Stimulated activated CD4-positive, alpha-beta T cell treated with anti-CD3 and anti-CD28 coated beads, Interleukin-1b, Interleukin-23, amount 100 ng/mL, for 48 hours (primary cell): Measurements from ENCODE around the gene IDE.
A peak's percentile ranks its signal among the peaks of the same experiment; 100 is the strongest.

ENCODE experiments used
- DNase-seq: peaks from one replicate; pipeline ENCODE4 v3.0.0-alpha.2; 2020

IDE gene

GRCh38 chr10:92562424-92562823 is 11.5 kb downstream of the IDE start:
- DNase-seq, result no peak

GRCh38 chr10:92559046-92559445 is 14.8 kb downstream of the IDE start:
- DNase-seq, result no peak

- no peak for DNase-seq
Measured at GRCh38 chr10:92553959-92554358, 19.9 kb downstream of the IDE start.

GRCh38 chr10:92552310-92552709 is 21.6 kb downstream of the IDE start:
- DNase-seq, result no peak

- DNase-seq, result no peak
Measured at GRCh38 chr10:92550924-92551323, 23.0 kb downstream of the IDE start.

GRCh38 chr10:92547676-92548075 is 26.2 kb downstream of the IDE start:
- DNase-seq, result no peak

- DNase-seq, result no peak
Measured at GRCh38 chr10:92545556-92545955, 28.3 kb downstream of the IDE start.

GRCh38 chr10:92544296-92544695 is 29.6 kb downstream of the IDE start:
- DNase-seq, result no peak

GRCh38 chr10:92542458-92542857 is 31.4 kb downstream of the IDE start:
- DNase-seq, result no peak

GRCh38 chr10:92541583-92541982 is 32.3 kb downstream of the IDE start:
- no peak for DNase-seq

GRCh38 chr10:92538231-92538958 is 35.5 kb downstream of the IDE start:
- DNase-seq, result no peak

GRCh38 chr10:92530891-92531535 is 42.9 kb downstream of the IDE start:
- no peak for DNase-seq

GRCh38 chr10:92530421-92530820 is 43.5 kb downstream of the IDE start:
- DNase-seq, result no peak

GRCh38 chr10:92527716-92528115 is 46.2 kb downstream of the IDE start:
- DNase-seq, result no peak

- no peak for DNase-seq
Measured at GRCh38 chr10:92523639-92524038, 50.3 kb downstream of the IDE start.

GRCh38 chr10:92517034-92517655 is 56.7 kb downstream of the IDE start:
- DNase-seq, result peak; percentile 53

- DNase-seq, result no peak
Measured at GRCh38 chr10:92508866-92509265, 65.0 kb downstream of the IDE start.

- no peak for DNase-seq
Measured at GRCh38 chr10:92506336-92506735, 67.6 kb downstream of the IDE start.

- no peak for DNase-seq
Measured at GRCh38 chr10:92505044-92505443, 68.8 kb downstream of the IDE start.

GRCh38 chr10:92502296-92502808 is 71.5 kb downstream of the IDE start:
- no peak for DNase-seq

- DNase-seq, result no peak
Measured at GRCh38 chr10:92493362-92493761, 80.5 kb downstream of the IDE start.

GRCh38 chr10:92492748-92493240 is 81.1 kb downstream of the IDE start:
- no peak for DNase-seq

- no peak for DNase-seq
Measured at GRCh38 chr10:92490387-92490786, 83.5 kb downstream of the IDE start.

GRCh38 chr10:92486637-92487036 is 87.3 kb downstream of the IDE start:
- DNase-seq, result no peak
